ENCODE data around the gene ATP2A1.

DNA sequence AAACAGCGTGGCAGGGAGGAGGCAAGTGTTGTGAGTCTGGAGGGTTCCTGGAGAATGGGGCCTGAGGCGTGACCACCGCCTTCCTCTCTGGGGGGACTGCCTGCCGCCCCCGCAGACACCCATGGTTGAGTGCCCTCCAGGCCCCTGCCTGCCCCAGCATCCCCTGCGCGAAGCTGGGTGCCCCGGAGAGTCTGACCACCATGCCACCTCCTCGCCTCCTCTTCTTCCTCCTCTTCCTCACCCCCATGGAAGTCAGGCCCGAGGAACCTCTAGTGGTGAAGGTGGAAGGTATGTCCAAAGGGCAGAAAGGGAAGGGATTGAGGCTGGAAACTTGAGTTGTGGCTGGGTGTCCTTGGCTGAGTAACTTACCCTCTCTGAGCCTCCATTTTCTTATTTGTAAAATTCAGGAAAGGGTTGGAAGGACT, 53.5 kb downstream of the ATP2A1 start, which contains the start of gene CD19:
- TF ChIP-seq, protein P1, sequence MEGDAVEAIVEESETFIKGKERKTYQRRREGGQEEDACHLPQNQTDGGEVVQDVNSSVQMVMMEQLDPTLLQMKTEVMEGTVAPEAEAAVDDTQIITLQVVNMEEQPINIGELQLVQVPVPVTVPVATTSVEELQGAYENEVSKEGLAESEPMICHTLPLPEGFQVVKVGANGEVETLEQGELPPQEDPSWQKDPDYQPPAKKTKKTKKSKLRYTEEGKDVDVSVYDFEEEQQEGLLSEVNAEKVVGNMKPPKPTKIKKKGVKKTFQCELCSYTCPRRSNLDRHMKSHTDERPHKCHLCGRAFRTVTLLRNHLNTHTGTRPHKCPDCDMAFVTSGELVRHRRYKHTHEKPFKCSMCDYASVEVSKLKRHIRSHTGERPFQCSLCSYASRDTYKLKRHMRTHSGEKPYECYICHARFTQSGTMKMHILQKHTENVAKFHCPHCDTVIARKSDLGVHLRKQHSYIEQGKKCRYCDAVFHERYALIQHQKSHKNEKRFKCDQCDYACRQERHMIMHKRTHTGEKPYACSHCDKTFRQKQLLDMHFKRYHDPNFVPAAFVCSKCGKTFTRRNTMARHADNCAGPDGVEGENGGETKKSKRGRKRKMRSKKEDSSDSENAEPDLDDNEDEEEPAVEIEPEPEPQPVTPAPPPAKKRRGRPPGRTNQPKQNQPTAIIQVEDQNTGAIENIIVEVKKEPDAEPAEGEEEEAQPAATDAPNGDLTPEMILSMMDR (conservative IDR thresholded peaks at IDR 0.05), result no peak
- TF ChIP-seq EZH2 (IDR thresholded peaks at IDR 0.05; ENCODE audit: low read depth), result no peak
